GM12891 (cell line): ENCODE results near the gene GLIPR2.

Experiments
- POLR2A ChIP-seq: IDR thresholded peaks from 2 replicates; pipeline ENCODE4 v1.6.1; 2011; ENCODE audit warnings: low read depth, low read length, control low read depth
- POLR2AphosphoS5 ChIP-seq: IDR thresholded peaks from 2 replicates; pipeline ENCODE4 v1.6.1; 2011; ENCODE audit warnings: low read depth, low read length, control low read depth

DNA sequence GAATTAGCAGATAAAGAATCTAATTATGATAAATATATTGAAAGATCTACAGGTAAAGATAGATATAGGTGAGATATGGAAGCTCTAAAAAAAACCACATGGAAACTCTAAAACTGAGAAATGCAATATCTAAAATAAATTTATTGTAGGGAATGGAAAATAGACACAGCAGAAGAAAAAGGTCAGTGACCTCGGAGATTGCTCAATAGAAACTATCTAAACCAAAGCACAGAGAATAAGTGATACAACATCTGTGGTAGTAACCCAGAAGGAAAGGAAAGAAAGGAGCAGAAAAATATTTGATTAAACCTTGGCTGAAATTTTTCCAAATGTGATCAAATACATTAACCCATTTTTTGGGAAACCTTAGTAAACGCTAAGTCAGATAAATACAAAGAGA is 43.1 kb upstream of the GLIPR2 start:
- no peak for TF ChIP-seq POLR2A
- no peak for TF ChIP-seq POLR2AphosphoS5
